ENCODE data around the gene SPTLC3.

DNA sequence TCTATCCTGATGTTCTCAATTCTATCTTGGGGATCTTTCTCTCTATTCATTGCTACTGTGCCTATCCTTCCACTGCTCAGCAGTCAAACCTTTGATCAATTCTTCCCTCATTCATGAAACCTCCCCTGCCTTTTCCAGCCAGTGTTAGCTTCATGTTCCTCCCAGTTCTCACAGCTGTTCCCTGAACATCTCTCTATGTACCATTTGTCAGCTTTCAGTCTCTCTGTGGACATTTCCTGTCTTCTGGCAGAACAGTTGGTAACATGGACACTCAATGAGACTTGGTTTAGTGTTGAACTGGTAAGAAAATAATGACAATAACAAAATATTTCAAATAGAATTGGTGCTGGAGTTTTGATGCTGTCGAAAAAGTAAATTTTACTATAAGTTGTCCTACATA is 26.2 kb downstream of the SPTLC3 start:
- TF ChIP-seq RFX5 (IDR thresholded peaks at IDR 0.05; ENCODE audit: low read length): no peak
- TF ChIP-seq, protein P1, sequence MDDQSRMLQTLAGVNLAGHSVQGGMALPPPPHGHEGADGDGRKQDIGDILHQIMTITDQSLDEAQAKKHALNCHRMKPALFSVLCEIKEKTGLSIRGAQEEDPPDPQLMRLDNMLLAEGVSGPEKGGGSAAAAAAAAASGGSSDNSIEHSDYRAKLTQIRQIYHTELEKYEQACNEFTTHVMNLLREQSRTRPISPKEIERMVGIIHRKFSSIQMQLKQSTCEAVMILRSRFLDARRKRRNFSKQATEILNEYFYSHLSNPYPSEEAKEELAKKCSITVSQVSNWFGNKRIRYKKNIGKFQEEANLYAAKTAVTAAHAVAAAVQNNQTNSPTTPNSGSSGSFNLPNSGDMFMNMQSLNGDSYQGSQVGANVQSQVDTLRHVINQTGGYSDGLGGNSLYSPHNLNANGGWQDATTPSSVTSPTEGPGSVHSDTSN (IDR thresholded peaks at IDR 0.05): no peak
- no peak for TF ChIP-seq SIN3A (IDR thresholded peaks at IDR 0.05; ENCODE audit: borderline replicate concordance, low read depth, low read length)
- TF ChIP-seq, protein P2, sequence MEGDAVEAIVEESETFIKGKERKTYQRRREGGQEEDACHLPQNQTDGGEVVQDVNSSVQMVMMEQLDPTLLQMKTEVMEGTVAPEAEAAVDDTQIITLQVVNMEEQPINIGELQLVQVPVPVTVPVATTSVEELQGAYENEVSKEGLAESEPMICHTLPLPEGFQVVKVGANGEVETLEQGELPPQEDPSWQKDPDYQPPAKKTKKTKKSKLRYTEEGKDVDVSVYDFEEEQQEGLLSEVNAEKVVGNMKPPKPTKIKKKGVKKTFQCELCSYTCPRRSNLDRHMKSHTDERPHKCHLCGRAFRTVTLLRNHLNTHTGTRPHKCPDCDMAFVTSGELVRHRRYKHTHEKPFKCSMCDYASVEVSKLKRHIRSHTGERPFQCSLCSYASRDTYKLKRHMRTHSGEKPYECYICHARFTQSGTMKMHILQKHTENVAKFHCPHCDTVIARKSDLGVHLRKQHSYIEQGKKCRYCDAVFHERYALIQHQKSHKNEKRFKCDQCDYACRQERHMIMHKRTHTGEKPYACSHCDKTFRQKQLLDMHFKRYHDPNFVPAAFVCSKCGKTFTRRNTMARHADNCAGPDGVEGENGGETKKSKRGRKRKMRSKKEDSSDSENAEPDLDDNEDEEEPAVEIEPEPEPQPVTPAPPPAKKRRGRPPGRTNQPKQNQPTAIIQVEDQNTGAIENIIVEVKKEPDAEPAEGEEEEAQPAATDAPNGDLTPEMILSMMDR (IDR thresholded peaks at IDR 0.05): no peak
- TF ChIP-seq NRF1 (IDR thresholded peaks at IDR 0.05; ENCODE audit: low read depth, low read length): no peak
- TF ChIP-seq MXI1 (IDR thresholded peaks at IDR 0.05; ENCODE audit: low read depth, low read length): no peak
- TF ChIP-seq CHD2 (IDR thresholded peaks at IDR 0.05; ENCODE audit: low read length, partially characterized antibody): no peak
- no peak for TF ChIP-seq POLR2AphosphoS5 (IDR thresholded peaks at IDR 0.05; ENCODE audit: low read depth, low read length)
- TF ChIP-seq JUND (IDR thresholded peaks at IDR 0.05): no peak

Measured in SK-N-SH (cell line).